Ishikawa (cell line): Measurements from ENCODE around the gene PFN2.

Source experiments
- EP300 ChIP-seq: IDR thresholded peaks from 2 replicates; pipeline ENCODE4 v1.6.1; 2012; ENCODE audit warnings: borderline replicate concordance
- REST ChIP-seq: IDR thresholded peaks from 2 replicates; pipeline ENCODE4 v1.6.1; 2012; ENCODE audit warnings: low read depth, mild to moderate bottlenecking
- TAF1 ChIP-seq: IDR thresholded peaks from 2 replicates; pipeline ENCODE4 v1.6.1; 2012; ENCODE audit warnings: low read depth, mild to moderate bottlenecking

GRCh38 chr3:149983628-149984027 lies 12.9 kb upstream of the PFN2 start:
- TF ChIP-seq REST, result no peak
- TF ChIP-seq TAF1, result no peak
- TF ChIP-seq EP300, result no peak
